ENCODE results near the gene IL9R.
"Not testable (repeated sequence)": the region's sequence is repeated elsewhere in the genome, so short reads cannot be mapped to it uniquely, and the experiment has no call there.

Gene IL9R

GRCh38 chrX:155998761-155999510, 1.4 kb downstream of the IL9R start:
- DNase-seq, result no peak

GRCh38 chrX:155999751-156000150, 2.3 kb downstream of the IL9R start:
- not testable (repeated sequence) for DNase-seq

- DNase-seq, result no peak
Measured at GRCh38 chrX:156000361-156000926, 2.9 kb downstream of the IL9R start.

- no peak for DNase-seq
Measured at GRCh38 chrX:156001001-156001666, 3.6 kb downstream of the IL9R start.

GRCh38 chrX:156001667-156002021, 4.1 kb downstream of the IL9R start:
- DNase-seq, result no peak

- no peak for DNase-seq
Measured at GRCh38 chrX:156002507-156002906, 5.0 kb downstream of the IL9R start.

GRCh38 chrX:156003486-156004185, 6.1 kb downstream of the IL9R start:
- DNase-seq, result no peak

- no peak for DNase-seq
Measured at GRCh38 chrX:156004256-156004655, 6.8 kb downstream of the IL9R start.

- no peak for DNase-seq
Measured at GRCh38 chrX:156004740-156005139, 7.2 kb downstream of the IL9R start.

GRCh38 chrX:156005144-156005543, 7.6 kb downstream of the IL9R start:
- no peak for DNase-seq

- DNase-seq, result not testable (repeated sequence)
Measured at GRCh38 chrX:156006468-156006867, 9.0 kb downstream of the IL9R start.

- not testable (repeated sequence) for DNase-seq
Measured at GRCh38 chrX:156008379-156008778, 10.9 kb downstream of the IL9R start.

GRCh38 chrX:156008915-156009314, 11.4 kb downstream of the IL9R start:
- no peak for DNase-seq

- not testable (repeated sequence) for DNase-seq
Measured at GRCh38 chrX:156009691-156010090, 12.2 kb downstream of the IL9R start.

GRCh38 chrX:156013286-156013953, 15.9 kb downstream of the IL9R start:
- not testable (repeated sequence) for DNase-seq

GRCh38 chrX:156019846-156020245, 22.4 kb downstream of the IL9R start:
- not testable (repeated sequence) for DNase-seq

GRCh38 chrX:156023002-156023401, 25.5 kb downstream of the IL9R start:
- not testable (repeated sequence) for DNase-seq

- DNase-seq, result not testable (repeated sequence)
Measured at GRCh38 chrX:156024949-156025492, 27.5 kb downstream of the IL9R start.

- not testable (repeated sequence) for DNase-seq
Measured at GRCh38 chrX:156028653-156029237, 31.2 kb downstream of the IL9R start.

GRCh38 chrX:156029296-156029695, 31.8 kb downstream of the IL9R start:
- not testable (repeated sequence) for DNase-seq

- not testable (repeated sequence) for DNase-seq
Measured at GRCh38 chrX:156029707-156030442, 32.4 kb downstream of the IL9R start.

Measured in RPMI8226 (cell line).